GM23248 (cell line): ENCODE measurements around the gene ARFGAP1.

Experiments used
- EZH2 ChIP-seq: fragments of 200-600 bp; sonication (generic); IDR thresholded peaks from 2 replicates; pipeline ENCODE4 v1.6.1; 2018; ENCODE audit warnings: antibody characterized with exemption, mild to moderate bottlenecking; ENCODE audit not compliant: insufficient read depth, poor library complexity, severe bottlenecking
- EZH2phosphoT487 ChIP-seq: fragments of 200-600 bp; sonication (generic); IDR thresholded peaks from 2 replicates; pipeline ENCODE4 v1.6.1; 2018; ENCODE audit warnings: antibody characterized with exemption, moderate library complexity, mild to moderate bottlenecking, low read depth; ENCODE audit not compliant: insufficient read depth

- TF ChIP-seq EZH2 (no peak), EZH2phosphoT487 (no peak)
These were observed 22.4 kb downstream of the ARFGAP1 start for GRCh38 chr20:63295018-63295417.
